Skeletal muscle tissue (tissue), 5 donors: ENCODE data around the gene ZBTB2. TPM values are rescaled to one million over a fixed set of nuclear protein-coding genes. Genes with fewer than 3 reads are reported as not detected.
"Not testable (repeated sequence)": the region's sequence is repeated elsewhere in the genome, so short reads cannot be mapped to it uniquely, and the experiment has no call there.

Experiments used
- H3K27ac ChIP-seq: one replicate; pipeline ENCODE4 v1.7.0; 2013; ENCODE audit warnings: mild to moderate bottlenecking, low read depth, low read length, inconsistent platforms
- H3K27me3 ChIP-seq, 3 donors: one replicate each; pipeline ENCODE4 v1.7.0; 2013; ENCODE audit warnings: low read length in 3 of 3; ENCODE audit not compliant: control insufficient read depth in 3 of 3, insufficient read depth in 3 of 3
- H3K36me3 ChIP-seq, 3 donors: one replicate each; pipeline ENCODE4 v1.7.0; 2013; ENCODE audit warnings: low read length in 3 of 3; ENCODE audit not compliant: control insufficient read depth in 3 of 3, insufficient read depth in 3 of 3
- H3K4me1 ChIP-seq, 3 donors: one replicate each; pipeline ENCODE4 v1.7.0; 2013; ENCODE audit warnings: low read length in 3 of 3, mild to moderate bottlenecking in 3 of 3; ENCODE audit not compliant: control insufficient read depth in 3 of 3, insufficient read depth in 3 of 3
- H3K4me3 ChIP-seq, 3 donors: one replicate each; pipeline ENCODE4 v1.7.0; 2013; ENCODE audit warnings: low read length in 3 of 3
- H3K9ac ChIP-seq, 3 donors: one replicate each; pipeline ENCODE4 v1.7.0; 2013; ENCODE audit warnings: low read length in 3 of 3, mild to moderate bottlenecking in 3 of 3, moderate library complexity in 2 of 3, low read depth in 1 of 3
- H3K9me3 ChIP-seq, 3 donors: one replicate each; pipeline ENCODE4 v1.7.0; 2013; ENCODE audit warnings: low read length in 3 of 3; ENCODE audit not compliant: control insufficient read depth in 3 of 3
- small RNA-seq: library from RNA; depleted of rRNA; stranded (forward); fragments of <200 nt; gene quantifications from one replicate; pipeline ENCODE3, GENCODE V24; 2014
- total RNA-seq: library from RNA; depleted of rRNA; stranded (reverse); fragments of >200 nt; gene quantifications from one replicate; pipeline ENCODE4 v1.2.3, GENCODE V29; 2014
- donor health status: Osteomylitis.

The ZBTB2 gene
- total RNA-seq, 1 donor from 2014 or later: 5.7 TPM

DNA sequence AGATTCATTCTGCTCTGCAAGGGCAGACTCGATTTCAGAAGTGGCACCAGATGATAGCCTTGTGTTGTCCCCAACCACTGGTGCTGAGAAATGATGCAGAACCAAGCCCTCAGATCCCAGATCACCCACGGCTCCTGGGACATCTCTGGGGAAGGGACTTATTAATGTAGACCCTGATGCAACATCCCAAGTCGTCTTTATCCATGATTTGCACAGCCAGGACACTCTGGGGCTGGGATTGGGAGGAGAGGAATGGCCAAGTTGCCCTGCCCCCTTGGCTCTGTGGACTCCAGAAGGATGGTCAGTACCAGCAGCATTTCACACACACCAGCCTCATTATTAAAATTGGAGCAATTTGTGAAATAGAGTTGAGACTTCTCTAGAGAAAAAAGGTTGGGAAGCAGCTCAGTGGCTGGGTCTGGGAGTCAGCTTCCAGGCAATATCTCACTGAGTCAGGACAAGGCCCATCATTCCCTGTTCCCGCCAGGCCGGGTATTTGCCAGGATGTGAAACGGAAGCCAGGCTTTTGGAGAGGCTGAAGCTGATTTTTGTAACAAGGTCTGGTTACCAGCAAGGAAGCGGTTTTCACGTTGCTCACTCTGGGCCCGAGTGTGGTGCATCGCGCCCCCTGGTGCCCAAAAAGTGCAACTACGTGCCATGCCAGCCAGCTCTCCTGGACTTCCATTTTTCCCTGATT is 67.4 kb downstream of the ZBTB2 start:
- Histone ChIP-seq H3K27me3 (peaks cover 0 to 14% (median 10%) of the 10 kb centered on the region in 3 donors), H3K9ac (peak overlapping the region in 1 of 3 donors; percentile 66), H3K27ac (peak overlapping the region; percentile 49), H3K4me1 (peaks cover 9 to 20% (median 16%) of the 10 kb centered on the region in 3 donors), H3K9me3 (no peaks in the 10 kb centered on the region), H3K36me3 (no peaks in the 10 kb centered on the region), H3K4me3 (peak overlapping the region in 1 of 3 donors; percentile 49)

DNA sequence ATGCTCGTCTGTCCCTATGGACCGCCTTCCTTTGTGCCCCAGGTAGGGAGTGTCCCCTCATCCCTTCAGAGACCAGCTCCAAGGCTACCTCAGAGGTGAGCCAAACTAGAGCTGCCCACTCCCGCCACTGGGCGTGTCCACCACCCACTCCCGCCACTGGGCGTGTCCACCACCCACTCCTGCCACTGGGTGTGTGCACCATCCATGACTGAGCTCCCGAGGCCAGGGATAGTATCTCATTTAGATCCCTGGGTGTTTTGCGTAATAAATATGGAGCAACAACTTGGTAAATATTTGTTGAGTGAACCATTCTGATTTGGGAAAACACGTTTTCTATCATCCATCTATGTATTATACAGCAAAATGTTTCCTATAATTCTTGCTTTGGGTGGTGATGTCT is 68.8 kb downstream of the ZBTB2 start:
- H3K27ac ChIP-seq: no peak overlapping the region
- peaks cover 0 to 14% (median 10%) of the 10 kb centered on the region in 3 donors for H3K27me3 ChIP-seq
- no peaks in the 10 kb centered on the region for H3K36me3 ChIP-seq
- no peak overlapping the region for H3K4me3 ChIP-seq
- H3K9me3 ChIP-seq: peaks cover 0 to 4% (median 3%) of the 10 kb centered on the region in 3 donors
- H3K4me1 ChIP-seq: peaks cover 9 to 20% (median 16%) of the 10 kb centered on the region in 3 donors
- H3K9ac ChIP-seq: no peak overlapping the region

DNA sequence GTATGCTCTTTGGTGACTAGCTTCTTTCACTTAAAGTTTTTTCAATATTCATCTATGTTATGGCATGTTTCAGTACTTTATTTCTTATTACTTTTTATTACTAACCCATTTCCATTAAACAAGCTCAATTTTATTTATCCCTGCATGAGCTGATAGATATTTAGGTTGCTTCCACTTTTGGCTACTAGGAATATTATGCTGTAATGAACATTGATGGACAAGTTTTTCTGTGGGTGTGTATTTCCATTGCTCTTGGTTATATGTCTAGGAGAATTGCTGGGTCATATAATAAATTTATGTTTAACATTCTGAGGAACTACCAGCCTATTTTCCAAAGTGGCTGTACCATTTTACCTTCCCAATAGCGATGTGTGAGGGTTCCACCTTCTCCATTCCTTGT is 69.9 kb downstream of the ZBTB2 start:
- H3K27ac ChIP-seq: no peak overlapping the region
- H3K27me3 ChIP-seq: peaks cover 0 to 14% (median 10%) of the 10 kb centered on the region in 3 donors
- H3K4me1 ChIP-seq: peaks cover 9 to 20% (median 16%) of the 10 kb centered on the region in 3 donors
- no peak overlapping the region for H3K9ac ChIP-seq
- no peak overlapping the region for H3K4me3 ChIP-seq
- H3K9me3 ChIP-seq: peaks cover 0 to 4% (median 3%) of the 10 kb centered on the region in 3 donors
- no peaks in the 10 kb centered on the region for H3K36me3 ChIP-seq

DNA sequence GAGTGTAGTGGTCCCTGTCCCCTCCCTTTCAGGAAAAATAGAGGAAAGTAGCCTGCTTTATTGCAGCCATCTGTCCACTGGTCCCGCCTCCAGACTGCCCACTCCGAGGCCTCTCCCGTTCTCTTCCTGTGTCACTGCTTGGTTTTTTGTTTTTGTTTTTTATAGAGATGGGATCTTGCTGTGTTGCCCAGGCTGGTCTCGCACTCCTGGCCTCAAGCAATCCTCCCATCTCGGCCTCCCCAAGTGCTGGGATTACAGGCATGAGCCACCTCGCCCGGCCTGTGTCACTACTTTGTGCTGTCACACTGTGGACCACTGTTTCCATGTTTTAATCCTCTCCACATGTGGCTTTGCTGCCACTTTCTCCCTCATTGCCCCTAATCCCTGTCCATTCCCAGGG is 71.2 kb downstream of the ZBTB2 start:
- H3K9me3 ChIP-seq: peaks cover 0 to 4% (median 3%) of the 10 kb centered on the region in 3 donors
- no peaks in the 10 kb centered on the region for H3K36me3 ChIP-seq
- H3K4me1 ChIP-seq: peaks cover 9 to 13% (median 11%) of the 10 kb centered on the region in 3 donors
- peaks cover 0 to 9% (median 6%) of the 10 kb centered on the region in 3 donors for H3K27me3 ChIP-seq
- H3K27ac ChIP-seq: no peak overlapping the region
- no peak overlapping the region for H3K9ac ChIP-seq
- H3K4me3 ChIP-seq: no peak overlapping the region

DNA sequence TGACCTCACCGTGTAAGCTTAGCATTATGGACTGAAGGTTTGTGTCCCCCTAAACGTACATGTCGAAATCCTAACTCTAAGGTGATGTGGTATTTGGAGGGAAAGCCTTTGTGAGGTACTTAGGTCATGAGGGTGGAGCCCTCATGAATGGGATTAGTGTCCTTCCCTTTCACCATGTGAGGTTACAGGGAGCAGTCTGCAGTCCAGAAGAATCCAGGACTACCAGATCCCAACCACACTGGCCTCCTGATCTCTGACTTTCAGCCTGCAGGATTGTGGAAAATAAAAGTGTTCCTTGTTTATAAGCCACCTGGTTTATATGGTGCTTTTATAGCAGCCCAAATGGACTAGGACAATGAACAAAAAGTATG is 73.4 kb downstream of the ZBTB2 start:
- no peaks in the 10 kb centered on the region for H3K4me1 ChIP-seq
- H3K9me3 ChIP-seq: peaks cover 0 to 4% (median 3%) of the 10 kb centered on the region in 3 donors
- H3K27ac ChIP-seq: no peak overlapping the region
- H3K36me3 ChIP-seq: no peaks in the 10 kb centered on the region
- no peak overlapping the region for H3K4me3 ChIP-seq
- H3K27me3 ChIP-seq: no peaks in the 10 kb centered on the region
- no peak overlapping the region for H3K9ac ChIP-seq

GRCh38 chr6:151317103-151317994 is 74.0 kb downstream of the ZBTB2 start:
- no peak overlapping the region for H3K27ac ChIP-seq
- no peaks in the 10 kb centered on the region for H3K27me3 ChIP-seq
- no peaks in the 10 kb centered on the region for H3K4me1 ChIP-seq

GRCh38 chr6:151315661-151316060 is 75.7 kb downstream of the ZBTB2 start:
- not testable (repeated sequence) for H3K4me1 ChIP-seq, H3K36me3 ChIP-seq, H3K4me3 ChIP-seq, H3K9me3 ChIP-seq, H3K9ac ChIP-seq, H3K27ac ChIP-seq, H3K27me3 ChIP-seq

More at GRCh38 chr6:151317103-151317994, 74.0 kb downstream of the ZBTB2 start:
- no peak overlapping the region for H3K4me3 ChIP-seq
- no peak overlapping the region for H3K9ac ChIP-seq
- peaks cover 0 to 4% (median 3%) of the 10 kb centered on the region in 3 donors for H3K9me3 ChIP-seq
- H3K36me3 ChIP-seq: no peaks in the 10 kb centered on the region

Small RNA genes lying within 50 kb of the gene (small RNA-seq; reads per million reads assigned to genes)
- not detected for gene RF00019

Other genes starting within 250 kb of the ZBTB2 start
- 99.7 TPM for gene AKAP12, start 151.6 kb downstream of the ZBTB2 start, total RNA-seq
- gene RMND1, start 60.6 kb upstream of the ZBTB2 start, total RNA-seq: 30.8 TPM
- gene CCDC170, start 102.5 kb upstream of the ZBTB2 start, total RNA-seq: 1.0 TPM